GM18873 (cell line): ENCODE results near the gene ZNF182.

Experiments used
- ATAC-seq: cut with Tn5 transposase; IDR thresholded peaks from one replicate; pipeline ENCODE4 v1.9.1; 2021; ENCODE audit warnings: mild to moderate bottlenecking, moderate library complexity, moderate number of reproducible peaks; ENCODE audit not compliant: unreplicated experiment, low FRiP score

ZNF182 gene

GRCh38 chrX:47927212-47927611 lies 76.6 kb downstream of the ZNF182 start:
- ATAC-seq = no peak
